GM23248 (cell line): Measurements from ENCODE around the gene DNAJB5.

Experiments used
- EZH2 ChIP-seq: fragments of 200-600 bp; sonication (generic); IDR thresholded peaks from 2 replicates; pipeline ENCODE4 v1.6.1; 2018; ENCODE audit warnings: antibody characterized with exemption, mild to moderate bottlenecking; ENCODE audit not compliant: insufficient read depth, poor library complexity, severe bottlenecking
- EZH2phosphoT487 ChIP-seq: fragments of 200-600 bp; sonication (generic); IDR thresholded peaks from 2 replicates; pipeline ENCODE4 v1.6.1; 2018; ENCODE audit warnings: antibody characterized with exemption, moderate library complexity, mild to moderate bottlenecking, low read depth; ENCODE audit not compliant: insufficient read depth

- TF ChIP-seq EZH2 = no peak
- TF ChIP-seq EZH2phosphoT487 = no peak
Observed at GRCh38 chr9:35029241-35029640, 39.7 kb downstream of the DNAJB5 start.
